ENCODE results near the gene CLASRP. TPM values are rescaled to one million over a fixed set of nuclear protein-coding genes. Genes with fewer than 3 reads are reported as not detected.

The CLASRP gene
- total RNA-seq, 1 experiment from 2014 or later = 88.0 TPM

DNA sequence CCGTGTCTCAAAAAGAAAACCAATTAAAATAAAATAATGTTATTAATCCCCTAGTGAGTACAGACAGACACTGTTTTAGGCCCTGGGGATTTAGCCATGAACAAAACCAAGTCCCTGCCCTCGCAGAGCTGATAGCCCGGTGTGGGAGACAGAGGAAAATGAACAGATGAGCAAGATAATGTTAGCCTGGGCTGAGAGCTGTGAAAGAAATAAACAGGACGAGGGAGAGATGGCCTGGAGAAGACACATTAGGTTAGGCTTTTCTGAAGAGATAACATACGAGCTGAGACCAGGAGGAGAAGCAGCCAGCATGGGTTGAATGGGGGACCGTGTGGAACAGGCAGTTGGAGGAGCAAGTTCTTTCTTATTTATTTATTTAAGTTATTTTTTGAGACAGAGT lies 28.5 kb upstream of the CLASRP start (continued):
- TF ChIP-seq, protein P1, sequence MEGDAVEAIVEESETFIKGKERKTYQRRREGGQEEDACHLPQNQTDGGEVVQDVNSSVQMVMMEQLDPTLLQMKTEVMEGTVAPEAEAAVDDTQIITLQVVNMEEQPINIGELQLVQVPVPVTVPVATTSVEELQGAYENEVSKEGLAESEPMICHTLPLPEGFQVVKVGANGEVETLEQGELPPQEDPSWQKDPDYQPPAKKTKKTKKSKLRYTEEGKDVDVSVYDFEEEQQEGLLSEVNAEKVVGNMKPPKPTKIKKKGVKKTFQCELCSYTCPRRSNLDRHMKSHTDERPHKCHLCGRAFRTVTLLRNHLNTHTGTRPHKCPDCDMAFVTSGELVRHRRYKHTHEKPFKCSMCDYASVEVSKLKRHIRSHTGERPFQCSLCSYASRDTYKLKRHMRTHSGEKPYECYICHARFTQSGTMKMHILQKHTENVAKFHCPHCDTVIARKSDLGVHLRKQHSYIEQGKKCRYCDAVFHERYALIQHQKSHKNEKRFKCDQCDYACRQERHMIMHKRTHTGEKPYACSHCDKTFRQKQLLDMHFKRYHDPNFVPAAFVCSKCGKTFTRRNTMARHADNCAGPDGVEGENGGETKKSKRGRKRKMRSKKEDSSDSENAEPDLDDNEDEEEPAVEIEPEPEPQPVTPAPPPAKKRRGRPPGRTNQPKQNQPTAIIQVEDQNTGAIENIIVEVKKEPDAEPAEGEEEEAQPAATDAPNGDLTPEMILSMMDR (IDR thresholded peaks at IDR 0.05) = no peak

GRCh38 chr19:45011959-45012358 lies 26.9 kb upstream of the CLASRP start:
- Mint-ChIP-seq H3K4me1 (no peaks in the 10 kb centered on the region), H3K9me3 (no peaks in the 10 kb centered on the region), H3K27me3 (ENCODE audit: low read depth) (no peaks in the 10 kb centered on the region), H3K36me3 (no peaks in the 10 kb centered on the region), H3K27ac (no peak overlapping the region), H3K4me3 (no peak overlapping the region)
- DNase-seq (ENCODE audit: low spot score) = no peak
- TF ChIP-seq NFE2L1 (CRISPR knock-in tag; IDR thresholded peaks at IDR 0.05) = no peak
- TF ChIP-seq, protein P2, sequence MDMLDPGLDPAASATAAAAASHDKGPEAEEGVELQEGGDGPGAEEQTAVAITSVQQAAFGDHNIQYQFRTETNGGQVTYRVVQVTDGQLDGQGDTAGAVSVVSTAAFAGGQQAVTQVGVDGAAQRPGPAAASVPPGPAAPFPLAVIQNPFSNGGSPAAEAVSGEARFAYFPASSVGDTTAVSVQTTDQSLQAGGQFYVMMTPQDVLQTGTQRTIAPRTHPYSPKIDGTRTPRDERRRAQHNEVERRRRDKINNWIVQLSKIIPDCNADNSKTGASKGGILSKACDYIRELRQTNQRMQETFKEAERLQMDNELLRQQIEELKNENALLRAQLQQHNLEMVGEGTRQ (CRISPR knock-in tag; IDR thresholded peaks at IDR 0.05) = no peak
- TF ChIP-seq, protein P3, sequence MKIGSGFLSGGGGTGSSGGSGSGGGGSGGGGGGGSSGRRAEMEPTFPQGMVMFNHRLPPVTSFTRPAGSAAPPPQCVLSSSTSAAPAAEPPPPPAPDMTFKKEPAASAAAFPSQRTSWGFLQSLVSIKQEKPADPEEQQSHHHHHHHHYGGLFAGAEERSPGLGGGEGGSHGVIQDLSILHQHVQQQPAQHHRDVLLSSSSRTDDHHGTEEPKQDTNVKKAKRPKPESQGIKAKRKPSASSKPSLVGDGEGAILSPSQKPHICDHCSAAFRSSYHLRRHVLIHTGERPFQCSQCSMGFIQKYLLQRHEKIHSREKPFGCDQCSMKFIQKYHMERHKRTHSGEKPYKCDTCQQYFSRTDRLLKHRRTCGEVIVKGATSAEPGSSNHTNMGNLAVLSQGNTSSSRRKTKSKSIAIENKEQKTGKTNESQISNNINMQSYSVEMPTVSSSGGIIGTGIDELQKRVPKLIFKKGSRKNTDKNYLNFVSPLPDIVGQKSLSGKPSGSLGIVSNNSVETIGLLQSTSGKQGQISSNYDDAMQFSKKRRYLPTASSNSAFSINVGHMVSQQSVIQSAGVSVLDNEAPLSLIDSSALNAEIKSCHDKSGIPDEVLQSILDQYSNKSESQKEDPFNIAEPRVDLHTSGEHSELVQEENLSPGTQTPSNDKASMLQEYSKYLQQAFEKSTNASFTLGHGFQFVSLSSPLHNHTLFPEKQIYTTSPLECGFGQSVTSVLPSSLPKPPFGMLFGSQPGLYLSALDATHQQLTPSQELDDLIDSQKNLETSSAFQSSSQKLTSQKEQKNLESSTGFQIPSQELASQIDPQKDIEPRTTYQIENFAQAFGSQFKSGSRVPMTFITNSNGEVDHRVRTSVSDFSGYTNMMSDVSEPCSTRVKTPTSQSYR (CRISPR knock-in tag; IDR thresholded peaks at IDR 0.05) = no peak
- TF ChIP-seq SP1 (CRISPR knock-in tag; conservative IDR thresholded peaks at IDR 0.05) = no peak
- TF ChIP-seq, protein P4, sequence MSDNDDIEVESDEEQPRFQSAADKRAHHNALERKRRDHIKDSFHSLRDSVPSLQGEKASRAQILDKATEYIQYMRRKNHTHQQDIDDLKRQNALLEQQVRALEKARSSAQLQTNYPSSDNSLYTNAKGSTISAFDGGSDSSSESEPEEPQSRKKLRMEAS (CRISPR knock-in tag; IDR thresholded peaks at IDR 0.05) = no peak
- TF ChIP-seq EMX1 (CRISPR knock-in tag; IDR thresholded peaks at IDR 0.05) = no peak
- TF ChIP-seq, protein P5, sequence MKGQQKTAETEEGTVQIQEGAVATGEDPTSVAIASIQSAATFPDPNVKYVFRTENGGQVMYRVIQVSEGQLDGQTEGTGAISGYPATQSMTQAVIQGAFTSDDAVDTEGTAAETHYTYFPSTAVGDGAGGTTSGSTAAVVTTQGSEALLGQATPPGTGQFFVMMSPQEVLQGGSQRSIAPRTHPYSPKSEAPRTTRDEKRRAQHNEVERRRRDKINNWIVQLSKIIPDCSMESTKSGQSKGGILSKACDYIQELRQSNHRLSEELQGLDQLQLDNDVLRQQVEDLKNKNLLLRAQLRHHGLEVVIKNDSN (CRISPR knock-in tag; IDR thresholded peaks at IDR 0.05) = no peak
- TF ChIP-seq CREM (CRISPR knock-in tag; IDR thresholded peaks at IDR 0.05) = no peak
- no peak for TF ChIP-seq TEAD1 (CRISPR knock-in tag; IDR thresholded peaks at IDR 0.05)
- no peak for TF ChIP-seq KAT7 (CRISPR knock-in tag; IDR thresholded peaks at IDR 0.05; ENCODE audit: borderline replicate concordance)
- no peak for TF ChIP-seq ZNF232 (CRISPR knock-in tag; IDR thresholded peaks at IDR 0.05)
- no peak for TF ChIP-seq SOX15 (CRISPR knock-in tag; IDR thresholded peaks at IDR 0.05)
- TF ChIP-seq, protein P6, sequence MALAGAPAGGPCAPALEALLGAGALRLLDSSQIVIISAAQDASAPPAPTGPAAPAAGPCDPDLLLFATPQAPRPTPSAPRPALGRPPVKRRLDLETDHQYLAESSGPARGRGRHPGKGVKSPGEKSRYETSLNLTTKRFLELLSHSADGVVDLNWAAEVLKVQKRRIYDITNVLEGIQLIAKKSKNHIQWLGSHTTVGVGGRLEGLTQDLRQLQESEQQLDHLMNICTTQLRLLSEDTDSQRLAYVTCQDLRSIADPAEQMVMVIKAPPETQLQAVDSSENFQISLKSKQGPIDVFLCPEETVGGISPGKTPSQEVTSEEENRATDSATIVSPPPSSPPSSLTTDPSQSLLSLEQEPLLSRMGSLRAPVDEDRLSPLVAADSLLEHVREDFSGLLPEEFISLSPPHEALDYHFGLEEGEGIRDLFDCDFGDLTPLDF (CRISPR knock-in tag; IDR thresholded peaks at IDR 0.05) = no peak
- ChIA-PET POLR2A (no interaction called here), CTCF (interaction anchor here (0.6 kb wide), 1 partner anchor 126 kb away, joined by 3 read pairs; no protein-coding TSS in a partner anchor)
- ATAC-seq = no peak

- ATAC-seq (peak; percentile 96), DNase-seq (ENCODE audit: low spot score) (peak; percentile 87)
- POLR2A ChIA-PET = no interaction called here
- H3K27me3 Mint-ChIP-seq (ENCODE audit: low read depth) = no peaks in the 10 kb centered on the region
- CTCF ChIA-PET = interaction anchor here (0.6 to 2.1 kb wide), 23 partner anchors 8 to 291 kb away, joined by 3 to 16 read pairs (median 4); partner anchors contain the start of genes APOE, BLOC1S3, CLASRP and PPP1R37
- H3K4me1 Mint-ChIP-seq = peaks cover 8% of the 10 kb centered on the region
- peak overlapping the region; percentile 49; the same call in 1 of the 2 replicates for H3K27ac Mint-ChIP-seq
- no peaks in the 10 kb centered on the region for H3K36me3 Mint-ChIP-seq
- TF ChIP-seq, protein P1 (IDR thresholded peaks at IDR 0.05) = peak; percentile 54; the same call in 1 of the 2 replicates
- TF ChIP-seq GABPB1 (CRISPR knock-in tag; IDR thresholded peaks at IDR 0.05) = no peak
- no peak overlapping the region for H3K4me3 Mint-ChIP-seq
- no peaks in the 10 kb centered on the region for H3K9me3 Mint-ChIP-seq
Observed at GRCh38 chr19:45016388-45017314, 22.2 kb upstream of the CLASRP start.
